Osteoblast (primary cell): ENCODE measurements around the gene SORCS2. TPM values are rescaled to one million over a fixed set of nuclear protein-coding genes. Genes with fewer than 3 reads are reported as not detected.

Source experiments
- DNase-seq: peaks from one replicate; pipeline ENCODE4 v3.0.0; 2011; ENCODE audit warnings: low spot score, mixed read lengths; ENCODE audit not compliant: insufficient read length; ENCODE audit errors: missing footprints
- H2AFZ ChIP-seq: 2 replicates; pipeline ENCODE4 v1.6.0; 2011; ENCODE audit warnings: mild to moderate bottlenecking, low read length
- H3K27ac ChIP-seq: 2 replicates; pipeline ENCODE4 v1.5.1; 2011; ENCODE audit warnings: mild to moderate bottlenecking, low read depth, low read length, moderate library complexity
- H3K27me3 ChIP-seq: 2 replicates; pipeline ENCODE4 v1.6.0; 2012; ENCODE audit warnings: mild to moderate bottlenecking, control low read depth, inconsistent platforms, low read length, moderate library complexity; ENCODE audit not compliant: insufficient read depth
- H3K36me3 ChIP-seq: 2 replicates; pipeline ENCODE4 v1.5.1; 2011; ENCODE audit warnings: mild to moderate bottlenecking, low read length, control low read depth, moderate library complexity; ENCODE audit not compliant: insufficient read depth
- H3K4me1 ChIP-seq: 2 replicates; pipeline ENCODE4 v1.5.1; 2011; ENCODE audit warnings: mild to moderate bottlenecking, low read length, control low read depth, moderate library complexity; ENCODE audit not compliant: insufficient read depth
- H3K4me2 ChIP-seq: 2 replicates; pipeline ENCODE4 v1.6.0; 2011; ENCODE audit warnings: mild to moderate bottlenecking, low read length; ENCODE audit not compliant: insufficient read depth
- H3K4me3 ChIP-seq: fragments of 200-600 bp; sonication (generic); 3 replicates; pipeline ENCODE4 v1.5.1; 2012; ENCODE audit warnings: mild to moderate bottlenecking, low read length, inconsistent platforms; ENCODE audit not compliant: insufficient read depth
- H3K79me2 ChIP-seq: 2 replicates; pipeline ENCODE4 v1.6.0; 2012; ENCODE audit warnings: mild to moderate bottlenecking, low read length, control low read depth, inconsistent platforms; ENCODE audit not compliant: insufficient read depth
- H3K9me3 ChIP-seq: 2 replicates; pipeline ENCODE4 v1.5.1; 2011; ENCODE audit warnings: low read depth, low read length, control low read depth
- H4K20me1 ChIP-seq: 2 replicates; pipeline ENCODE4 v1.6.0; 2012; ENCODE audit warnings: mild to moderate bottlenecking, low read length, control low read depth; ENCODE audit not compliant: insufficient read depth
- CTCF ChIP-seq: IDR thresholded peaks from 2 replicates; pipeline ENCODE4 v1.5.1; 2011; ENCODE audit warnings: mild to moderate bottlenecking, low read depth, low read length, moderate library complexity; ENCODE audit errors: extremely low read depth
- total RNA-seq: library from RNA; depleted of rRNA; stranded (reverse); fragments of >200 nt; gene quantifications from 2 replicates; pipeline ENCODE4 v1.2.3, GENCODE V29; 2012

The SORCS2 gene
- total RNA-seq, 1 donor, result 9.0 TPM

- Histone ChIP-seq H2AFZ (no peak overlapping the region), H3K36me3 (no peaks in the 10 kb centered on the region), H3K27me3 (peaks cover 6% of the 10 kb centered on the region), H3K9me3 (no peaks in the 10 kb centered on the region), H3K4me2 (no peak overlapping the region), H3K27ac (no peak overlapping the region), H3K4me1 (no peaks in the 10 kb centered on the region), H3K4me3 (no peak overlapping the region), H4K20me1 (no peaks in the 10 kb centered on the region), H3K79me2 (no peaks in the 10 kb centered on the region)
- no peak for TF ChIP-seq CTCF
- DNase-seq, result no peak
Observed at GRCh38 chr4:7387925-7388324, 195.6 kb downstream of the SORCS2 start.

- no peak overlapping the region for H2AFZ ChIP-seq
- H3K79me2 ChIP-seq, result no peaks in the 10 kb centered on the region
- H3K36me3 ChIP-seq, result no peaks in the 10 kb centered on the region
- no peaks in the 10 kb centered on the region for H3K9me3 ChIP-seq
- no peaks in the 10 kb centered on the region for H3K4me1 ChIP-seq
- no peak for DNase-seq
- no peak overlapping the region for H3K4me3 ChIP-seq
- peaks cover 2% of the 10 kb centered on the region for H4K20me1 ChIP-seq
- H3K27ac ChIP-seq, result no peak overlapping the region
- H3K4me2 ChIP-seq, result no peak overlapping the region
- no peak for TF ChIP-seq CTCF
- peaks cover 12% of the 10 kb centered on the region for H3K27me3 ChIP-seq
Observed at GRCh38 chr4:7388627-7389026, 196.3 kb downstream of the SORCS2 start.

GRCh38 chr4:7389101-7389701 lies 196.9 kb downstream of the SORCS2 start:
- TF ChIP-seq CTCF, result no peak
- Histone ChIP-seq H2AFZ (no peak overlapping the region), H3K4me1 (no peaks in the 10 kb centered on the region), H3K9me3 (no peaks in the 10 kb centered on the region), H3K27ac (no peak overlapping the region), H3K27me3 (peaks cover 18% of the 10 kb centered on the region), H4K20me1 (peaks cover 2% of the 10 kb centered on the region), H3K79me2 (no peaks in the 10 kb centered on the region), H3K4me3 (no peak overlapping the region), H3K4me2 (no peak overlapping the region), H3K36me3 (no peaks in the 10 kb centered on the region)
- DNase-seq, result no peak

GRCh38 chr4:7389719-7390118 lies 197.4 kb downstream of the SORCS2 start:
- Histone ChIP-seq H3K36me3 (no peaks in the 10 kb centered on the region), H3K79me2 (no peaks in the 10 kb centered on the region), H3K9me3 (no peaks in the 10 kb centered on the region), H2AFZ (no peak overlapping the region), H3K27ac (no peak overlapping the region), H3K27me3 (peaks cover 22% of the 10 kb centered on the region), H3K4me1 (no peaks in the 10 kb centered on the region), H3K4me2 (no peak overlapping the region), H4K20me1 (peaks cover 2% of the 10 kb centered on the region), H3K4me3 (no peak overlapping the region)
- TF ChIP-seq CTCF, result no peak
- no peak for DNase-seq
